ENCODE data around the gene THSD7B. TPM values are rescaled to one million over a fixed set of nuclear protein-coding genes. Genes with fewer than 3 reads are reported as not detected.
"Not testable (repeated sequence)": the region's sequence is repeated elsewhere in the genome, so short reads cannot be mapped to it uniquely, and the experiment has no call there.

The THSD7B gene
- polyA plus RNA-seq, 1 experiment: not detected

DNA sequence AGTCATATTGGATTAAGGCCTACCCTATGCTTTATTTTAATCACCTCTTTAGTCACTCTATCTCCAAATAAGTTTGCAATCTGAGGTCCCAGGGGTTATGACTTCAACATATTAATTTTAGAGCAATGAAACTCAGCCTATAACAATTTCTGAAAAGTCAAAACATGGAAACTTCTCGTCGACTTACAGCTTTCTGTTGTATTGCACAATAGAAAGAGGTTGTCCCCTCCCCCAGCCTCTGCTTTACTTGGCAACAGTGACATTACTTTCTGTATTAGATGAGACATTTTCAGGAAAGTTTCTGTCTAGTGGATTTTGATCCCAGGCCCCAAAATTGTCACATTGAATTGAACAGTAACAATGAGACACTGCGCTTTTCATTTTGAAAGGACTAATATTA is 326.4 kb downstream of the THSD7B start:
- POLR2A ChIA-PET: no interaction called here
- H3K27ac ChIP-seq (ENCODE audit: low read depth, low read length): no peak overlapping the region
- DNase-seq (ENCODE audit: low read depth, low spot score): no peak
- peaks cover 12% of the 10 kb centered on the region; the same call in 1 of the 2 replicates for H3K9me3 ChIP-seq (ENCODE audit: control insufficient read depth, insufficient read depth, low read length)
- no peaks in the 10 kb centered on the region for H3K27me3 ChIP-seq (ENCODE audit: control insufficient read depth, insufficient read depth, low read length)
- TF ChIP-seq, protein P1, sequence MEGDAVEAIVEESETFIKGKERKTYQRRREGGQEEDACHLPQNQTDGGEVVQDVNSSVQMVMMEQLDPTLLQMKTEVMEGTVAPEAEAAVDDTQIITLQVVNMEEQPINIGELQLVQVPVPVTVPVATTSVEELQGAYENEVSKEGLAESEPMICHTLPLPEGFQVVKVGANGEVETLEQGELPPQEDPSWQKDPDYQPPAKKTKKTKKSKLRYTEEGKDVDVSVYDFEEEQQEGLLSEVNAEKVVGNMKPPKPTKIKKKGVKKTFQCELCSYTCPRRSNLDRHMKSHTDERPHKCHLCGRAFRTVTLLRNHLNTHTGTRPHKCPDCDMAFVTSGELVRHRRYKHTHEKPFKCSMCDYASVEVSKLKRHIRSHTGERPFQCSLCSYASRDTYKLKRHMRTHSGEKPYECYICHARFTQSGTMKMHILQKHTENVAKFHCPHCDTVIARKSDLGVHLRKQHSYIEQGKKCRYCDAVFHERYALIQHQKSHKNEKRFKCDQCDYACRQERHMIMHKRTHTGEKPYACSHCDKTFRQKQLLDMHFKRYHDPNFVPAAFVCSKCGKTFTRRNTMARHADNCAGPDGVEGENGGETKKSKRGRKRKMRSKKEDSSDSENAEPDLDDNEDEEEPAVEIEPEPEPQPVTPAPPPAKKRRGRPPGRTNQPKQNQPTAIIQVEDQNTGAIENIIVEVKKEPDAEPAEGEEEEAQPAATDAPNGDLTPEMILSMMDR (IDR thresholded peaks at IDR 0.05; ENCODE audit: low read depth, low read length): no peak
- no peak overlapping the region for H3K4me3 ChIP-seq (ENCODE audit: low read depth, low read length)
- CTCF ChIA-PET: no interaction called here

GRCh38 chr2:137093116-137093515 is 327.8 kb downstream of the THSD7B start:
- no peak for DNase-seq (ENCODE audit: low read depth, low spot score)
- POLR2A ChIA-PET: no interaction called here
- CTCF ChIA-PET: no interaction called here
- Histone ChIP-seq H3K27ac (ENCODE audit: low read depth, low read length) (no peak overlapping the region), H3K4me3 (ENCODE audit: low read depth, low read length) (no peak overlapping the region), H3K9me3 (ENCODE audit: control insufficient read depth, insufficient read depth, low read length) (peaks cover 12% of the 10 kb centered on the region; the same call in 1 of the 2 replicates), H3K27me3 (ENCODE audit: control insufficient read depth, insufficient read depth, low read length) (no peaks in the 10 kb centered on the region)
- TF ChIP-seq, protein P1 (IDR thresholded peaks at IDR 0.05; ENCODE audit: low read depth, low read length): no peak

DNA sequence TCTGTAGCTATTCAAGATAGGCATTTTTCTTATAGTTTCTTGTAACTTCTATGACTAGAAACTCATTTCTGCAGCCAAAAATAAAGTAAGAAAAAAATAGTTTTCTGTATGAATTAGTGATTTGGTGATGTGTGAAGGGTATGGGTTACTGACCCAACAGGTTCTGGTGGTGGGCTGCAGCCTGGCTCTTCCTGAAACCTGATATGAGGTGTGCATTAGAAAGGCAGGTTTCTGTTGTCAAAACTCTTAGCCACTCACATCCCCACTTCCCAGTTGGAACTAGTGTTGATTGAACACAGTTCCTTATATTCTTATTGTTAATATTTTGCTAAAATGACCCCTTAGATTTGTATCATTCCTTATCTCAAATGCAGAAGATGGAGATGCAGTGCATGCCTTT is 330.8 kb downstream of the THSD7B start:
- no peak for DNase-seq (ENCODE audit: low read depth, low spot score)
- CTCF ChIA-PET: no interaction called here
- Histone ChIP-seq H3K27me3 (ENCODE audit: control insufficient read depth, insufficient read depth, low read length) (no peaks in the 10 kb centered on the region), H3K4me3 (ENCODE audit: low read depth, low read length) (no peak overlapping the region), H3K27ac (ENCODE audit: low read depth, low read length) (no peak overlapping the region), H3K9me3 (ENCODE audit: control insufficient read depth, insufficient read depth, low read length) (peaks cover 12% of the 10 kb centered on the region; the same call in 1 of the 2 replicates)
- TF ChIP-seq, protein P1 (IDR thresholded peaks at IDR 0.05; ENCODE audit: low read depth, low read length): no peak
- POLR2A ChIA-PET: no interaction called here

GRCh38 chr2:137096693-137097092 is 331.3 kb downstream of the THSD7B start:
- H3K4me3 ChIP-seq (ENCODE audit: low read depth, low read length): no peak overlapping the region
- ChIA-PET POLR2A (no interaction called here), CTCF (no interaction called here)
- TF ChIP-seq, protein P1 (IDR thresholded peaks at IDR 0.05; ENCODE audit: low read depth, low read length): no peak
- no peak overlapping the region for H3K27ac ChIP-seq (ENCODE audit: low read depth, low read length)
- H3K27me3 ChIP-seq (ENCODE audit: control insufficient read depth, insufficient read depth, low read length): no peaks in the 10 kb centered on the region
- H3K9me3 ChIP-seq (ENCODE audit: control insufficient read depth, insufficient read depth, low read length): peaks cover 13% of the 10 kb centered on the region; the same call in 1 of the 2 replicates
- no peak for DNase-seq (ENCODE audit: low read depth, low spot score)

GRCh38 chr2:137101814-137102213 is 336.5 kb downstream of the THSD7B start:
- H3K4me3 ChIP-seq (ENCODE audit: low read depth, low read length); CTCF ChIA-PET; H3K9me3 ChIP-seq (ENCODE audit: control insufficient read depth, insufficient read depth, low read length); H3K27me3 ChIP-seq (ENCODE audit: control insufficient read depth, insufficient read depth, low read length); POLR2A ChIA-PET; DNase-seq (ENCODE audit: low read depth, low spot score); H3K27ac ChIP-seq (ENCODE audit: low read depth, low read length): not testable (repeated sequence)

GRCh38 chr2:137107904-137108303 is 342.6 kb downstream of the THSD7B start:
- CTCF ChIA-PET: no interaction called here
- Histone ChIP-seq H3K27me3 (ENCODE audit: control insufficient read depth, insufficient read depth, low read length) (no peaks in the 10 kb centered on the region), H3K4me3 (ENCODE audit: low read depth, low read length) (no peak overlapping the region), H3K9me3 (ENCODE audit: control insufficient read depth, insufficient read depth, low read length) (peaks cover 8% of the 10 kb centered on the region), H3K27ac (ENCODE audit: low read depth, low read length) (no peak overlapping the region)
- TF ChIP-seq, protein P1 (IDR thresholded peaks at IDR 0.05; ENCODE audit: low read depth, low read length): no peak
- no peak for DNase-seq (ENCODE audit: low read depth, low spot score)
- POLR2A ChIA-PET: no interaction called here

Data from AG04450 (cell line).